ENCODE measurements around the gene STARD7. TPM values are rescaled to one million over a fixed set of nuclear protein-coding genes. Genes with fewer than 3 reads are reported as not detected.

The STARD7 gene
- total RNA-seq, 1 experiment from 2014 or later, result 105 TPM

DNA sequence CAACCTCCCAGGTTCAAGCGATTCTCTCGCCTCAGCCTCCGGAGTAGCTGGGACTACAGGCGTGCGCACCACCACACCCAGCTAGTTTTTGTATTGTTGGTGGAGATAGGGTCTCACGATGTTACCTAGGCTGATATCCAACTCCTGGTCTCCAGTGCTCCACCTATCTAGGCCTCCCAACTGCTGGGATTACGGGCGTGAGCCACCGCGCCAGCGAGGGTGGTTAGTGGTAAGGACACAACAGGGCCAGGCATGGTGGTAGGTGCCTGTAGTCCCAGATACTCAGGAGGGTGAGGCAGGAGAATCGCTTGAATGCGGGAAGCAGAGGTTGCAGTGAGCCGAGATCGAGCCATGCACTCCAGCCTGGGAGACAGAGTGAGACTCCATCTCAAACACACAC, 36.8 kb downstream of the STARD7 start:
- CTCF ChIA-PET, result interaction anchor here (0.7 to 5.6 kb wide), 2 partner anchors 8 to 148 kb away, joined by 3 to 54 read pairs; no protein-coding TSS in a partner anchor
- Mint-ChIP-seq H3K9me3 (ENCODE audit: unreplicated experiment) (no peaks in the 10 kb centered on the region), H3K4me3 (ENCODE audit: unreplicated experiment) (no peak overlapping the region), H3K27me3 (ENCODE audit: insufficient read depth, unreplicated experiment) (no peaks in the 10 kb centered on the region), H3K4me1 (ENCODE audit: insufficient read depth, unreplicated experiment) (no peaks in the 10 kb centered on the region), H3K27ac (ENCODE audit: low read depth, unreplicated experiment) (no peak overlapping the region), H3K36me3 (ENCODE audit: insufficient read depth, unreplicated experiment) (no peaks in the 10 kb centered on the region)
- POLR2A ChIA-PET, result no interaction called here
- no TSS peak for BruUV-seq (replicated peaks)
- no peak for DNase-seq (ENCODE audit: unreplicated experiment)
- no peak for TF ChIP-seq CTCF (IDR thresholded peaks at IDR 0.05; ENCODE audit: unreplicated experiment)
- intact Hi-C loops (cut with micrococcal nuclease), result loop anchor here (10.0 kb wide), 1 partner anchor 147 kb away; no protein-coding TSS in a partner anchor

DNA sequence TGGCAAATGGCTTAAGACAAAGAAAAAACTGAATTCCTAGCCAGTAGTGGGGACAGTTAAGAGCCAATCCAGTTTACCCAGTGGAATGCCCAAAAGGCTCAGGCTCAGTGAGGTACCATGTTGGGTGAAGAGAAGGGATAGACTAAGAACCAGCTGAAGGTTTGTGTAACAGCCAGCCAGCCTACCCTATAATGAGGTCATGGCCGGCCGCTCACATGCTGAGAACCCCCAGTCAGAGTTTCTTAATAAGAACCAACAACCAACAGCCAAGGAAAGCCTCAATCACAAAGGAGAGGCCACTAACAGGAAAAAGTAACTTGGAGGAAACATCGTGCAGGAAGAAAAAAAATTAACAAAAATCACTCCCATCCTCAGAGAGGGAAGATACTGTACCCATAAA, 38.0 kb downstream of the STARD7 start:
- H3K4me1 Mint-ChIP-seq (ENCODE audit: insufficient read depth, unreplicated experiment), result no peaks in the 10 kb centered on the region
- intact Hi-C loops (cut with micrococcal nuclease), result loop anchor here (10.0 kb wide), 1 partner anchor 146 kb away; no protein-coding TSS in a partner anchor
- POLR2A ChIA-PET, result no interaction called here
- CTCF ChIA-PET, result no interaction called here
- H3K9me3 Mint-ChIP-seq (ENCODE audit: unreplicated experiment), result no peaks in the 10 kb centered on the region
- no peak for DNase-seq (ENCODE audit: unreplicated experiment)
- no peaks in the 10 kb centered on the region for H3K27me3 Mint-ChIP-seq (ENCODE audit: insufficient read depth, unreplicated experiment)
- no peak overlapping the region for H3K27ac Mint-ChIP-seq (ENCODE audit: low read depth, unreplicated experiment)
- H3K4me3 Mint-ChIP-seq (ENCODE audit: unreplicated experiment), result no peak overlapping the region
- no peak for TF ChIP-seq CTCF (IDR thresholded peaks at IDR 0.05; ENCODE audit: unreplicated experiment)
- no peaks in the 10 kb centered on the region for H3K36me3 Mint-ChIP-seq (ENCODE audit: insufficient read depth, unreplicated experiment)
- no TSS peak for BruUV-seq (replicated peaks)

GRCh38 chr2:96169868-96170507, 38.6 kb downstream of the STARD7 start:
- no peak for TF ChIP-seq CTCF (IDR thresholded peaks at IDR 0.05; ENCODE audit: unreplicated experiment)
- no peaks in the 10 kb centered on the region for H3K9me3 Mint-ChIP-seq (ENCODE audit: unreplicated experiment)
- no peaks in the 10 kb centered on the region for H3K4me1 Mint-ChIP-seq (ENCODE audit: insufficient read depth, unreplicated experiment)
- ChIA-PET POLR2A (no interaction called here), CTCF (no interaction called here)
- DNase-seq (ENCODE audit: unreplicated experiment), result no peak
- H3K27ac Mint-ChIP-seq (ENCODE audit: low read depth, unreplicated experiment), result no peak overlapping the region
- no peak overlapping the region for H3K4me3 Mint-ChIP-seq (ENCODE audit: unreplicated experiment)
- no peaks in the 10 kb centered on the region for H3K27me3 Mint-ChIP-seq (ENCODE audit: insufficient read depth, unreplicated experiment)
- no TSS peak for BruUV-seq (replicated peaks)
- H3K36me3 Mint-ChIP-seq (ENCODE audit: insufficient read depth, unreplicated experiment), result no peaks in the 10 kb centered on the region
- intact Hi-C loops (cut with micrococcal nuclease), result loop anchor here (10.0 kb wide), 1 partner anchor 145 kb away; no protein-coding TSS in a partner anchor

DNA sequence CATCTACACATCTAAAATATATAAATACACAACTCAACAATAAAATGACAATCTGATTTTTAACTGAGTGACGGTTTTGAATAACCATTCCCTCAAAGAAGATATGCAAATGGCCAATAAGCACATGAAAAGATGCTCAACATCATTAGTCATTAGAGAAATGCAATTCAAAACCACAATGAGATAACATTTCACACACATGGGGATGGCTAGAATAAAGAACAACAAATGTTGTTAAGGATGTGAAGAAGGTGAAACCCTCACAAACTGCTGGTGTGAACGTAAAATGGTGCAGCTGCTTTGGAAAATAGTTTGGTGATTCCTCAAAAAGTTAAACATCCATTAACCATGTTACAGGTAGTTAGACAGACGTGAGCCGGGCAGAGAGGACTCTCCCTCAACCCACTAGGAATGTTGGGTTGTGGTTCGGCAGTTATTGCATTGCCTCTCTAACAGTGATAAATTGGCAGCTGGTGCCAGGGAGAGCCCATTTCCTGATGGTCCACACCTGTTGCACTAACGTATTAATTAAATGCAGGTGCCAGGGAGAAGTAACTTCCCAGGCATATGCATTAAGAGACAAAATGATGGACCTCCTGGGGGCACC, 41.1 kb downstream of the STARD7 start:
- no peaks in the 10 kb centered on the region for H3K4me1 Mint-ChIP-seq (ENCODE audit: insufficient read depth, unreplicated experiment)
- ChIA-PET CTCF (no interaction called here), POLR2A (no interaction called here)
- no peak for DNase-seq (ENCODE audit: unreplicated experiment)
- peak overlapping the region; percentile 21 for H3K27ac Mint-ChIP-seq (ENCODE audit: low read depth, unreplicated experiment)
- no peak for TF ChIP-seq CTCF (IDR thresholded peaks at IDR 0.05; ENCODE audit: unreplicated experiment)
- H3K4me3 Mint-ChIP-seq (ENCODE audit: unreplicated experiment), result no peak overlapping the region
- BruUV-seq (replicated peaks), result no TSS peak
- no peaks in the 10 kb centered on the region for H3K9me3 Mint-ChIP-seq (ENCODE audit: unreplicated experiment)
- no peaks in the 10 kb centered on the region for H3K27me3 Mint-ChIP-seq (ENCODE audit: insufficient read depth, unreplicated experiment)
- H3K36me3 Mint-ChIP-seq (ENCODE audit: insufficient read depth, unreplicated experiment), result no peaks in the 10 kb centered on the region
- intact Hi-C loops (cut with micrococcal nuclease), result no loop called here
